Left ventricle myocardium inferior (tissue), 1 donor: ENCODE results near the gene FBXO42. TPM values are rescaled to one million over a fixed set of nuclear protein-coding genes. Genes with fewer than 3 reads are reported as not detected.

Source experiments
- DNase-seq: peaks from one replicate; pipeline ENCODE4 v3.0.0-alpha.2; 2020
- H3K27ac ChIP-seq: fragments of 200-600 bp; replicated peaks from 2 replicates; pipeline ENCODE4 v1.8.0; 2021
- H3K27me3 ChIP-seq: fragments of 200-600 bp; 2 replicates; pipeline ENCODE4 v1.8.0; 2021; ENCODE audit warnings: low read depth
- H3K36me3 ChIP-seq: fragments of 200-600 bp; 2 replicates; pipeline ENCODE4 v1.8.0; 2021
- H3K4me1 ChIP-seq: fragments of 200-600 bp; 2 replicates; pipeline ENCODE4 v1.8.0; 2021
- H3K4me3 ChIP-seq: fragments of 200-600 bp; 2 replicates; pipeline ENCODE4 v1.8.0; 2021; ENCODE audit warnings: mild to moderate bottlenecking, moderate library complexity
- H3K9me3 ChIP-seq: fragments of 200-600 bp; replicated peaks from 2 replicates; pipeline ENCODE4 v1.8.0; 2021
- CTCF ChIP-seq: fragments of 200-600 bp; IDR thresholded peaks from 2 replicates; pipeline ENCODE4 v1.8.0; 2021; ENCODE audit warnings: antibody characterized with exemption, mild to moderate bottlenecking, borderline replicate concordance
- intact Hi-C: fragments of 100-400 bp; cut with micrococcal nuclease; formaldehyde crosslinking; loops from one replicate; pipeline ENCODE4 v1.11.0; 2022
- total RNA-seq: library from RNA; stranded (reverse); fragmentation: NEBNext Ultra II Directional; extraction: Animal tissue kit (Norgen Biotek cat#: 25700); gene quantifications from one replicate; pipeline ENCODE4 v1.2.1, GENCODE V29; 2021
- donor health status: DM: no; HTN: yes; CAD: no; lungs with severe emphysema.

FBXO42 gene
- total RNA-seq, 1 donor from 2014 or later, result 18.6 TPM

DNA sequence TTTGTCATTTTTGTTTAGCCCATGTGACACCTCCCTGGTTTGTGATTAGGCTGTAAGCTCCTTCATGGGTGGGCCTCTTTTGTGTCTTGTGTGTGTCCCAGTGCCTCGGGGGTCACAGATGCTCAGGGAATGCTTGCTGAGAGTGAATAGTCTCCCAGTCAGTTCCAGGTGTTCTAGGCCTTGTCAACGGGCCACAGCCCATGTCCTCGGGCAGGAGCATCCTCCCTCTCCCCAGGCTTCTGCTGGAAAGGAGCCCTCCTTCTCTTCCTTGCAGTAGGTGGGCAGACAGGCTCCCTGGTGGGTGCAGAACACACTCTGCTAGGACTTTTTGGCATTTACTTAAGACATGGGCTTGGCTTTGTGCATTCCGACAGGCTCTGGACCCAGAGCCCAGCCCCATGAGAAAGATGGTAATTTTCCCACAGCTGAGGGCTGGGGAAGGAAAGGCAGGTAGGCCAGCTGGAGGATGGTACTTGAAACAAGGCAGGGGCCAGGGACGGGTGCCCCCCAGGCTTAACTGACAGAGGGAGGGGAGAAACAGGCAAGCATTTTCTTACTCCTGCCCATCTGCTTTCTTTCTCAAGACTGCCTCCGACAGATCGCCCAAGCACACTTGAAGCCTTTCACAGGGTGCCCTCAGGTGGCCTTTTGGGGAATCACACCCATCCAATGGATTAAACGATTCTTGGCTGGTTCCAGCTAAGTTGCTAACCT, 108.2 kb downstream of the FBXO42 start:
- TF ChIP-seq CTCF, result peak; percentile 87
- H3K4me1 ChIP-seq, result peaks cover 50% of the 10 kb centered on the region

GRCh38 chr1:16243215-16243610, 109.1 kb downstream of the FBXO42 start:
- intact Hi-C loops, result loop anchor here (5.0 kb wide), 2 partner anchors 114 to 166 kb away; no protein-coding TSS in a partner anchor
- H3K9me3 ChIP-seq, result no peaks in the 10 kb centered on the region
- H3K36me3 ChIP-seq, result no peaks in the 10 kb centered on the region
- H3K4me1 ChIP-seq, result peaks cover 41% of the 10 kb centered on the region
- H3K27ac ChIP-seq, result peak overlapping the region; percentile 90
- no peak for TF ChIP-seq CTCF
- H3K27me3 ChIP-seq, result no peaks in the 10 kb centered on the region
- DNase-seq, result no peak
- no peak overlapping the region for H3K4me3 ChIP-seq

More for the DNA sequence above, 108.2 kb downstream of the FBXO42 start:
- Histone ChIP-seq H3K27me3 (no peaks in the 10 kb centered on the region), H3K9me3 (no peaks in the 10 kb centered on the region), H3K4me3 (no peak overlapping the region), H3K36me3 (no peaks in the 10 kb centered on the region), H3K27ac (peak overlapping the region; percentile 90)
- peak; percentile 71 for DNase-seq
- intact Hi-C loops, result loop anchor here (5.0 kb wide), 2 partner anchors 113 to 167 kb away; no protein-coding TSS in a partner anchor

- Histone ChIP-seq H3K27me3 (no peaks in the 10 kb centered on the region), H3K4me3 (no peak overlapping the region), H3K4me1 (peaks cover 38% of the 10 kb centered on the region), H3K36me3 (no peaks in the 10 kb centered on the region), H3K9me3 (no peaks in the 10 kb centered on the region), H3K27ac (no peak overlapping the region)
- intact Hi-C loops, result loop anchor here (5.0 kb wide), 2 partner anchors 115 to 165 kb away; no protein-coding TSS in a partner anchor
- TF ChIP-seq CTCF, result no peak
- DNase-seq, result no peak
Measured at GRCh38 chr1:16242556-16243214, 109.6 kb downstream of the FBXO42 start.

DNA sequence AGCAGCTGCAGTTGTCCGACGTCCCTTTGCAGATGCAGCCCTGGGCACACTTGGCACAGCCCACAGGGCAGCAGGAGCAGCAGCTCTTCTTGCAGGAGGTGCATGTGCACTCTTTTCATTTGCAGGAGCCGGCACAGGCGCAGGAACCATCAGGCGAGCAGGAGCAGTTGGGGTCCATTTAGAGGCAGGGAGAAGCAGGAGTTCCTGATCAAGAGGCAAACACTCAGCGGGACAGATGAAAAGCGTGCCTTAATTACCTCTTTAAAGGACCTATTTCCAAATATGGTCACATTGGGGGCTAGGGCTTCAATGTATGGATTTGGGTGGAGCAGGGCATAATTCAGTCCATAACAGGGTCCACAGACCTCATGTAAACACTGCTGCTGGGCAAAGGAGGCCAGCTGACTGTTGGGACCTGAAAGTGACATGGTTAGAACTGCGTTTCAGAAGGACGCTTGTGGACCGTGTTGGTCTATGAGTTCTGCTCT, 111.0 kb downstream of the FBXO42 start:
- Histone ChIP-seq H3K27me3 (no peaks in the 10 kb centered on the region), H3K4me1 (peaks cover 36% of the 10 kb centered on the region), H3K27ac (no peak overlapping the region), H3K4me3 (no peak overlapping the region), H3K9me3 (no peaks in the 10 kb centered on the region), H3K36me3 (no peaks in the 10 kb centered on the region)
- intact Hi-C loops, result loop anchor here (5.0 kb wide), 2 partner anchors 116 to 164 kb away; no protein-coding TSS in a partner anchor
- no peak for DNase-seq
- no peak for TF ChIP-seq CTCF

DNA sequence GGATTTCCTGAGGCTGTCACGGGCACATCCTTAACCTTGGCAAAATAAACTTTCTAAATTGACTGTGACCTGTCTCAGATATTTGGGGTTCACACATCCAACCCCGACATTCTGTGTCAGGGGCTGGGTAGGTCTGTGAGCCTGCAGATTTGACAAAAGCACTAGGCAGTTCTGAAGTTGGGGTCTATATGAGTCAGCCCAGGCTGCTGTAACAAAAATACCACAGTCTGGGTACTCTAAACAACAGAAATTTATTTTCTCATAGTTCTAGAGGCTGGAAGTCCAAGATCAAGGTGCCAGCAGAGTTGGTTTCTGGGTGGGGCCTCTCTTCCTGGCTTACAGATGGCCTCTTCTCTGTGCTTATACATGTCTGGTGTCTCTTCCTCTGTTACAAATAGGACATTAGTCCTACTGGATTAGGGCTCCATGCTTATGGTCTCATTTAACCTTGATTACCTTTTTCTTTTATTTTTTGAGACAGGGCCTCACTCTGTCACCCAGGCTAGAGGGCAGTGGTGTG, 112.2 kb downstream of the FBXO42 start:
- no peak overlapping the region for H3K27ac ChIP-seq
- no peak for TF ChIP-seq CTCF
- H3K4me1 ChIP-seq, result peaks cover 41% of the 10 kb centered on the region
- H3K27me3 ChIP-seq, result no peaks in the 10 kb centered on the region
- no peak for DNase-seq
- intact Hi-C loops, result loop anchor here (5.0 kb wide), 2 partner anchors 117 to 163 kb away; no protein-coding TSS in a partner anchor
- no peaks in the 10 kb centered on the region for H3K36me3 ChIP-seq
- no peak overlapping the region for H3K4me3 ChIP-seq
- no peaks in the 10 kb centered on the region for H3K9me3 ChIP-seq
